PC-3 (cell line): ENCODE results near the gene RASSF5.

Source experiments
- CTCF ChIP-seq: fragments of 300-600 bp; sonication (generic); conservative IDR thresholded peaks from 2 replicates; pipeline ENCODE4 v1.5.1; 2017; ENCODE audit warnings: antibody characterized with exemption, low read depth, mild to moderate bottlenecking, low read length
- EZH2 ChIP-seq: fragments of 300-600 bp; sonication (generic); IDR thresholded peaks from one replicate; pipeline ENCODE4 v1.6.1; 2017; ENCODE audit warnings: antibody characterized with exemption, mild to moderate bottlenecking, low read length; ENCODE audit not compliant: unreplicated experiment
- EZH2phosphoT487 ChIP-seq: fragments of 300-600 bp; sonication (generic); IDR thresholded peaks from 2 replicates; pipeline ENCODE4 v1.6.1; 2018; ENCODE audit warnings: mild to moderate bottlenecking, antibody characterized with exemption, low read length, borderline replicate concordance

- TF ChIP-seq CTCF: no peak
- no peak for TF ChIP-seq EZH2
- no peak for TF ChIP-seq EZH2phosphoT487
Measured at GRCh38 chr1:206568779-206569352, 61.5 kb downstream of the RASSF5 start.
